Heart right ventricle (tissue), 16 donors: ENCODE data around the gene CWC22. TPM values are rescaled to one million over a fixed set of nuclear protein-coding genes. Genes with fewer than 3 reads are reported as not detected.

Experiments used
- ATAC-seq, 8 donors: fragments of 200-7000 bp; cut with Tn5 transposase; one replicate each; pipeline ENCODE4 v1.9.1; 2020; ENCODE audit warnings: mild to moderate bottlenecking in 8 of 8, moderate library complexity in 8 of 8, moderate number of reproducible peaks in 1 of 8
- DNase-seq, 2 donors: peaks; one replicate each; pipeline ENCODE4 v3.0.0-alpha.2; 2020
- H3K27ac ChIP-seq, 10 donors: fragments of 200-600 bp; sonication (generic) in 2 of 10; one replicate each; pipeline versions ENCODE4 v1.5.0 to v1.8.0; 2020 to 2022; ENCODE audit warnings: mild to moderate bottlenecking in 3 of 10
- H3K27me3 ChIP-seq, 7 donors: fragments of 200-600 bp; one replicate each; pipeline ENCODE4 v1.8.0; 2021 to 2022; ENCODE audit warnings: mild to moderate bottlenecking in 2 of 7
- H3K36me3 ChIP-seq, 9 donors: fragments of 200-600 bp; sonication (generic) in 1 of 9; one replicate each; pipeline versions ENCODE4 v1.5.0 to v1.8.0; 2020 to 2022; ENCODE audit warnings: mild to moderate bottlenecking in 2 of 9
- H3K4me1 ChIP-seq, 9 donors: fragments of 200-600 bp; sonication (generic) in 1 of 9; one replicate each; pipeline versions ENCODE4 v1.5.0 to v1.8.0; 2020 to 2022; ENCODE audit warnings: mild to moderate bottlenecking in 4 of 9
- H3K4me3 ChIP-seq, 10 donors: fragments of 200-600 bp; sonication (generic) in 2 of 10; one replicate each; pipeline versions ENCODE4 v1.5.0 to v1.8.0; 2020 to 2022; ENCODE audit warnings: mild to moderate bottlenecking in 7 of 10, moderate library complexity in 2 of 10
- H3K9me3 ChIP-seq, 11 donors: fragments of 200-600 bp in 10 of 11; sonication (generic) in 2 of 11; one replicate each; pipeline versions ENCODE4 v1.5.0 to v1.8.0; 2013 to 2022; ENCODE audit warnings: mild to moderate bottlenecking in 2 of 11, control low read depth in 1 of 11, moderate library complexity in 1 of 11
- WGBS, 2 donors: extraction: QIAGEN DNeasy Blood & Tissue Kit; methylation state at CpG; one replicate each; pipeline ENCODE4 v1.1.7; 2013; ENCODE audit warnings: inconsistent platforms in 1 of 2; 5-methylcytosine and 5-hydroxymethylcytosine counted together
- intact Hi-C, 10 donors: fragments of 100-400 bp; cut with DNase I; formaldehyde crosslinking; loops; one replicate each; pipeline versions ENCODE4 v1.11.1 to v1.14.2; 2022
- polyA plus RNA-seq, 2 donors: library from polyadenylated mRNA; stranded (reverse); fragments of 200-250 nt; gene quantifications; one replicate each; pipeline ENCODE4 v1.2.3, GENCODE V29; 2013
- total RNA-seq, 10 donors: library from RNA; stranded (reverse); fragmentation: NEBNext Ultra II Directional in 3 of 10; extraction: Animal tissue kit (Norgen Biotek cat#: 25700) in 3 of 10; gene quantifications; one replicate each; pipeline versions ENCODE4 v1.2.1 to v1.2.4, GENCODE V29; 2021 to 2023
- TF ChIP-seq, protein P1 (sequence below), 9 donors: fragments of 200-600 bp; sonication (generic) in 2 of 9; IDR thresholded peaks; one replicate each; pipeline versions ENCODE4 v1.5.0 to v1.8.0; 2021 to 2022; ENCODE audit warnings: antibody characterized with exemption in 9 of 9, mild to moderate bottlenecking in 5 of 9, moderate library complexity in 1 of 9
- donor health status: Arrhythmogenic right ventricular cardiomyopathy.
- donor health status: ischemic (EF 13 %, LVEDD 7.1; RV severe dilation, severe dysfunction).
- donor health status: healthy with polysubstance abuse.
- donor health status: DM: no; HTN: yes; CAD: no.
- donor health status: DM: no; HTN: no; CAD: no.
- donor health status: ischemic (EF 25% LVEDD 6.9; RV normal size, moderate dysfunction).
- donor health status: ischemic (EF 25% LVEDD 5.7; RV mildly dilated, moderate dysfunction).
- donor health status: healthy.
- donor health status: DM: yes; HTN: yes; CAD: no.
- donor health status: Ischemic cardiomyopathy.
- donor health status: ischemic (EF 35%, LVEDD 5.7; RV mildly dilated, moderate dysfunction).
- donor health status: nonischemic (EF 11% LVEDD 7.7; RV severe dilation, severe dysfunction).
- donor health status: DM: yes; HTN: yes; CAD: no.
- donor health status: PGD.
- donor health status: ischemic (EF 29% LVEDD 5.4; RV normal size, mild dysfunction).
- donor health status: nonischemic (EF 23%, LVEDD 6.1; RV moderate dilation, normal function).

The CWC22 gene
- total and polyA plus RNA-seq, 12 donors: 5.6 to 16.0 (median 12.6) TPM

GRCh38 chr2:179987916-179988315 is 19.2 kb downstream of the CWC22 start:
- peaks cover 0 to 6% (median 0%) of the 10 kb centered on the region in 9 donors for H3K4me1 ChIP-seq
- H3K36me3 ChIP-seq: peaks cover 0 to 97% (median 12%) of the 10 kb centered on the region in 9 donors
- 64 to 94% methylated on average over 1 of the region's 1 CpG for WGBS, 2 donors
- no peak overlapping the region for H3K27ac ChIP-seq
- TF ChIP-seq, protein P1, sequence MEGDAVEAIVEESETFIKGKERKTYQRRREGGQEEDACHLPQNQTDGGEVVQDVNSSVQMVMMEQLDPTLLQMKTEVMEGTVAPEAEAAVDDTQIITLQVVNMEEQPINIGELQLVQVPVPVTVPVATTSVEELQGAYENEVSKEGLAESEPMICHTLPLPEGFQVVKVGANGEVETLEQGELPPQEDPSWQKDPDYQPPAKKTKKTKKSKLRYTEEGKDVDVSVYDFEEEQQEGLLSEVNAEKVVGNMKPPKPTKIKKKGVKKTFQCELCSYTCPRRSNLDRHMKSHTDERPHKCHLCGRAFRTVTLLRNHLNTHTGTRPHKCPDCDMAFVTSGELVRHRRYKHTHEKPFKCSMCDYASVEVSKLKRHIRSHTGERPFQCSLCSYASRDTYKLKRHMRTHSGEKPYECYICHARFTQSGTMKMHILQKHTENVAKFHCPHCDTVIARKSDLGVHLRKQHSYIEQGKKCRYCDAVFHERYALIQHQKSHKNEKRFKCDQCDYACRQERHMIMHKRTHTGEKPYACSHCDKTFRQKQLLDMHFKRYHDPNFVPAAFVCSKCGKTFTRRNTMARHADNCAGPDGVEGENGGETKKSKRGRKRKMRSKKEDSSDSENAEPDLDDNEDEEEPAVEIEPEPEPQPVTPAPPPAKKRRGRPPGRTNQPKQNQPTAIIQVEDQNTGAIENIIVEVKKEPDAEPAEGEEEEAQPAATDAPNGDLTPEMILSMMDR (IDR thresholded peaks at IDR 0.05): no peak
- H3K27me3 ChIP-seq: no peaks in the 10 kb centered on the region
- intact Hi-C loops: no loop called here
- H3K9me3 ChIP-seq: no peaks in the 10 kb centered on the region
- DNase-seq: no peak
- no peak overlapping the region for H3K4me3 ChIP-seq
- ATAC-seq: no peak

- H3K4me3 ChIP-seq: no peak overlapping the region
- no peak overlapping the region for H3K27ac ChIP-seq
- 49 to 67% methylated on average over 5 of the region's 5 CpGs for WGBS, 2 donors
- intact Hi-C loops: no loop called here
- ATAC-seq (no peak), DNase-seq (no peak)
- no peaks in the 10 kb centered on the region for H3K9me3 ChIP-seq
- peaks cover 0 to 97% (median 23%) of the 10 kb centered on the region in 9 donors for H3K36me3 ChIP-seq
- TF ChIP-seq, protein P1 (IDR thresholded peaks at IDR 0.05): no peak
- peaks cover 0 to 6% (median 0%) of the 10 kb centered on the region in 9 donors for H3K4me1 ChIP-seq
- H3K27me3 ChIP-seq: no peaks in the 10 kb centered on the region
Observed at GRCh38 chr2:179985163-179985820, 21.8 kb downstream of the CWC22 start.

- no peaks in the 10 kb centered on the region for H3K9me3 ChIP-seq
- no peak overlapping the region for H3K4me3 ChIP-seq
- TF ChIP-seq, protein P1 (IDR thresholded peaks at IDR 0.05): no peak
- peaks cover 0 to 6% (median 0%) of the 10 kb centered on the region in 9 donors for H3K4me1 ChIP-seq
- no peak for DNase-seq
- no peak for ATAC-seq
- 51 to 95% methylated on average over 1 of the region's 1 CpG for WGBS, 2 donors
- peaks cover 0 to 100% (median 32%) of the 10 kb centered on the region in 9 donors for H3K36me3 ChIP-seq
- no peak overlapping the region for H3K27ac ChIP-seq
- no peaks in the 10 kb centered on the region for H3K27me3 ChIP-seq
- intact Hi-C loops: no loop called here
Observed at GRCh38 chr2:179983250-179983932, 23.7 kb downstream of the CWC22 start.

DNA sequence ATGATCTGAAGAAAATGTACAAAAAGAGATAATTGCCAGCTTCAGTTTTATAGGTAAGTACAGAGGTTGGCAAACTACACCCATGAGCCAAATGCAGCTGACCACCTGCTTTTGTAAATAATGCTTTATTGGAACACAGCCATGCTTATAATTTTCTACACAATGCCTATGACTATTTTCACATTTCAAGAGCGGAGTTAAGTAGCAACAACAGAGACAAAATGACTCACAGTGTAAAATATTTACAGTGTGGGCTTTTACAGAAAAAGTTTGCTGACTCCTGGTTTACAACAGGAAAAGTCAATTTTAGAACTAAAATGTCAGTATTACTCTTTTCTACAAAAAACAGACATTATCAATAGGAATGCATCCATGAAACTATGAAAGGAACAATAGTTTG is 26.0 kb downstream of the CWC22 start:
- H3K4me3 ChIP-seq: no peak overlapping the region
- intact Hi-C loops: no loop called here
- peaks cover 0 to 5% (median 0%) of the 10 kb centered on the region in 9 donors for H3K4me1 ChIP-seq
- ATAC-seq (no peak), DNase-seq (no peak)
- TF ChIP-seq, protein P1 (IDR thresholded peaks at IDR 0.05): no peak
- no peaks in the 10 kb centered on the region for H3K27me3 ChIP-seq
- 98 to 99% methylated on average over 1 of the region's 1 CpG for WGBS, 2 donors
- H3K36me3 ChIP-seq: peaks cover 0 to 100% (median 37%) of the 10 kb centered on the region in 9 donors
- H3K9me3 ChIP-seq: no peaks in the 10 kb centered on the region
- H3K27ac ChIP-seq: no peak overlapping the region
